AG09319 (cell line): ENCODE results near the gene COL28A1.
"Not testable (repeated sequence)": the region's sequence is repeated elsewhere in the genome, so short reads cannot be mapped to it uniquely, and the experiment has no call there.

Source experiments
- DNase-seq: peaks from one replicate; pipeline ENCODE4 v3.0.0-alpha.2; 2010; ENCODE audit warnings: low read depth; ENCODE audit errors: extremely low read depth
- CTCF ChIP-seq: IDR thresholded peaks from 2 replicates; pipeline ENCODE4 v1.5.1; 2011; ENCODE audit warnings: low read depth, mild to moderate bottlenecking, inconsistent platforms, low read length, moderate library complexity

The COL28A1 gene

GRCh38 chr7:7562736-7563135 lies 27.1 kb upstream of the COL28A1 start:
- no peak for TF ChIP-seq CTCF
- peak; percentile 10 for DNase-seq

GRCh38 chr7:7561591-7561990 lies 25.9 kb upstream of the COL28A1 start:
- not testable (repeated sequence) for DNase-seq

DNA sequence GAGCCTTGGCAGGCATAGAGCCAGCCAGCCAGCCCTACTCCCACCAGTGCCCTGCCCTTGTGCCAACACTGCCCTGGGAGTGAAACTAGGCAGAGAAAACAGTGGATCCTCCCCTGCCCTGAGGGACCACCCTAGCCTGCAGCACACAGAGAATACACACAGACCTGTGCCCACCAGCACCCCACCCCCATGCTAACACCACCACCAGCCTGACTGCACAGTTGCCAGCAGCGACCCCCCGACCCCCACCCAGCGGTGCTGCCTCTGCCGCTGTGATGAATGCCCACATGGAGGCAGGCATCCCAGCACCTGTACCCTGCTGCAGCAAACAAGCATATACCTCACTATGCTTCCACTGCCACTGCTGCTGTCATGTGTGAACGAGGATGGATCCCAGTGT lies 21.6 kb upstream of the COL28A1 start:
- no peak for TF ChIP-seq CTCF
- DNase-seq: no peak

DNA sequence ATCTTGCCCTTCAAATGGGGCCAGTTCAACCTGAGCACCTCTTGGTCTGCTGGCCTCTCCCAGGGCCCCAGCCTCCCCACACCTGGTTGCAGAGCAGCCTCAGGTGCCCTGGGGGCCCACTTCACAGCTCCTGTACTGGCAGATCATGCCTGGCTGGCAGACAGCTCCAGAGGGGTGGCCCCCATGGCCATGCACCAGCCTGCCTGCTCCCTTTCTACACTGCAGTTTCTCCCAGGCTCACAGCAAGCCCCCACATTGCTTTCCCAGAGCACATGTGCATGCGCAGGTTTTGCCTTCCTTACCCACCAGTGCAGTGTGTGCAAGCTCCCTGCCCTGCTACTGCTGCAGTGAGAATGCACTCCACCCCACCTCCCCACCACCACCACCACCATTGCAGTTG lies 21.2 kb upstream of the COL28A1 start:
- TF ChIP-seq CTCF: no peak
- no peak for DNase-seq

DNA sequence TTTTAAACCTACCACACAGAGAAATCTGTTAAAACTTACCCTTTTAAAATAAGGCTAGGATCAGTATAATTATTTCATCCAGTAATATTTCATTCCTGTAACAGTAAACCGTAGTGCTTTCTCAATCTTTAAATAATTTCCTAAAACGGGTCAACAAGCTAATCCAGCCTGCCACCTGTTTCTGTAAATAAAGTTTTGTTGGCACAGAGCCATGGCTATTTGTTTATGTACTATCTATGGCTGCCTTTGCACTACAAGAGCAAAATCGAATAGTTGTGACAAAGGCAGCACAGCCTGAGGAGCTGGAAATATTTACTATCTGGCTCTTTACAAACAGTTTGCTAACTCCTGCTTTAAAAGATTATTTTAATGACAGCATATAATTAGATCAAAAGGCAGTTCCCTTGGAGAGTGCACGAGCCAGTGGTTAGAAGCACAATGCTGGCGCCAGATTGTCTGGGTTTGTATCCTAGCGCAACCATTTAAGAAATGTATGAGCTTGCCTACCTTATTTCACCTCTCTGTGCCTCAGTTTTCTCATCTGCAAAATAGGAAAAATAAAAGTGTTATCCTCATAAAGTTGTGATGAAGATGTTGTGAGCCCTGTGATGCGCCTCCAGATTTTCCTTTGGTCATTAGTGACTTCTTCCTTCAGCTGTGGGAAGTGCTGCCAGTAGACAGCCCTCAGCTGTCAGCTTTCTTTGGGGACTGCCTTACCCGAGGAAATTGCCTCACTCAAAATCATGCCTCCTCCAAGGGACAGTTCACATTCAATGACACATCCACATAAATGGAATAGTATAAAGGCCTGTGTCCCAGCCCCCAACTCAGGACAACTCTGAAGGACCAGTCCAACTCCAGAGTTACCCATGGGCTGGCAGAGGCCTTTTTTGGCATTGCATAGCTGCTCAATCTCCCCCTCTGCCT lies 19.2 kb upstream of the COL28A1 start:
- no peak for DNase-seq
- no peak for TF ChIP-seq CTCF

DNA sequence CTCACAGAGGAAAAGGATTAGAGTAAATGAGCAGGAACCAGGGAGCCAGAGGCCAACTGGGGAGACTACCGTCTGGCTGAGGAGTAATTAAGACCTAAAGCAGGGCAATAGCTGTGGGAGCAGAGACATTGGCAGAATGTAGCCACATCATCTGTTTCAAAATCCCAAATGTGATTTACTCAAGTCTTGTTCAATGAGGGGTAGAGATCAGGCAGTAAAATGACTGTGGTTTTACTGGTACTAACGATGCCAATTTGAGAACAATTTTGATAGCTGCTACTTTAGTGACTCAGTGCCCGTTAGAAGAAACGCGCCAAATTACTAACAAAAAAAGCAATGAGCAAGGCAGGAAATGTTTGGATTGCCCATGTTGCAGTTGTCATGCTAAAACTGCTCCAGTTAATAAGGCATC lies 18.4 kb upstream of the COL28A1 start:
- TF ChIP-seq CTCF: no peak
- DNase-seq: peak; percentile 61

DNA sequence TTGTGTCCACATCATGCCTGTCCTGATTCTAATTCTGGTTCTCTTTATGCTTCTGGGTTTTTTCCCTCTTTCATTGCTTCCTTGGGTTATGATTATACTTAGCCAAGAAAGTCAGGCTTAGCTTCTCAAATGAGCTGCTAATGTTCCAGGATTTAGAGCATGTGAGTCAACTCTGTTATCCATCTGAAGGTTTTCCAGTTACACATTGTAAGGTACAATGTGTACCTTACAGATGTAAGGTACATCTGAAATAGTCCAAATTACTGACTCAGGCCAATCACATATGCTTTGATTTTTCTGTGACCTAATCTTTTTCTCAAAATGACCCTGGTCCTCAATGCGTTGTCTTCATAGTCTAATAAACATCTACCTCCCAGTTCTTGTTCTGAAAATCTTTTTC lies 17.7 kb upstream of the COL28A1 start:
- TF ChIP-seq CTCF: no peak
- no peak for DNase-seq

DNA sequence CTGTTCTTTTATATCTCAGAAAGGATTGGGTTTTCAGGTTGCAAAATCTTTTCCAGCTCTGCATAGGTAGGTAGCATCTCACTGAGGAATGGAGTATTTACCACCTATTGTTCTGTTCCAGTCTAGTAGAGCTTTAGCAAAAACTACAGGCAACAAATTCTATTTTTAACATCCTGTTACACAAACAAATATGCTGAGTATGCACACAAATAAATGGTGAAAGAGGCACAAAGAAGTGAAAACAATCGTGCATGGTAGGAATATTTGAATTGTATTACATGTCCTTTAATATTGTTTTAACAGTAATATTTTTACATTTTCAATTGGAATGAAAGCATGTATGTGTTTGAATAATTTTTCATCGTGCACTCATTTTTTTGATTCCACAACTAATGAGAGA lies 16.5 kb upstream of the COL28A1 start:
- no peak for DNase-seq
- no peak for TF ChIP-seq CTCF
